Vagina (tissue), 2 donors: ENCODE measurements around the gene AQP6.

ENCODE experiments used
- CTCF ChIP-seq, 3 experiments: fragments of 450-650 bp in 2 of 3; fragments of 200-600 bp in 1 of 3; sonication (generic) in 1 of 3; IDR thresholded peaks; one replicate each; pipeline ENCODE4 v1.5.1; 2017 to 2019; ENCODE audit warnings: antibody characterized with exemption in 3 of 3, mild to moderate bottlenecking in 2 of 3, moderate library complexity in 2 of 3
- POLR2A ChIP-seq, 2 donors: fragments of 450-650 bp; IDR thresholded peaks; one replicate each; pipeline ENCODE4 v1.6.1; 2017; ENCODE audit warnings: antibody characterized with exemption in 2 of 2, mild to moderate bottlenecking in 2 of 2, moderate library complexity in 2 of 2

- TF ChIP-seq CTCF (IDR thresholded peaks at IDR 0.05) (no peak), POLR2A (IDR thresholded peaks at IDR 0.05) (no peak)
Observed at GRCh38 chr12:50024805-50025186, 52.0 kb downstream of the AQP6 start.
